DMS53 treated with DMSO at 0.1 percent for 48 hours (cell line): Measurements from ENCODE around the gene ZNF318.
"Not testable (repeated sequence)": the region's sequence is repeated elsewhere in the genome, so short reads cannot be mapped to it uniquely, and the experiment has no call there.

Experiments used
- DNase-seq: peaks from one replicate; lab custom pipeline; 2025; ENCODE audit not compliant: unreplicated experiment; lab: John Stamatoyannopoulos, UW

The ZNF318 gene, protein sequence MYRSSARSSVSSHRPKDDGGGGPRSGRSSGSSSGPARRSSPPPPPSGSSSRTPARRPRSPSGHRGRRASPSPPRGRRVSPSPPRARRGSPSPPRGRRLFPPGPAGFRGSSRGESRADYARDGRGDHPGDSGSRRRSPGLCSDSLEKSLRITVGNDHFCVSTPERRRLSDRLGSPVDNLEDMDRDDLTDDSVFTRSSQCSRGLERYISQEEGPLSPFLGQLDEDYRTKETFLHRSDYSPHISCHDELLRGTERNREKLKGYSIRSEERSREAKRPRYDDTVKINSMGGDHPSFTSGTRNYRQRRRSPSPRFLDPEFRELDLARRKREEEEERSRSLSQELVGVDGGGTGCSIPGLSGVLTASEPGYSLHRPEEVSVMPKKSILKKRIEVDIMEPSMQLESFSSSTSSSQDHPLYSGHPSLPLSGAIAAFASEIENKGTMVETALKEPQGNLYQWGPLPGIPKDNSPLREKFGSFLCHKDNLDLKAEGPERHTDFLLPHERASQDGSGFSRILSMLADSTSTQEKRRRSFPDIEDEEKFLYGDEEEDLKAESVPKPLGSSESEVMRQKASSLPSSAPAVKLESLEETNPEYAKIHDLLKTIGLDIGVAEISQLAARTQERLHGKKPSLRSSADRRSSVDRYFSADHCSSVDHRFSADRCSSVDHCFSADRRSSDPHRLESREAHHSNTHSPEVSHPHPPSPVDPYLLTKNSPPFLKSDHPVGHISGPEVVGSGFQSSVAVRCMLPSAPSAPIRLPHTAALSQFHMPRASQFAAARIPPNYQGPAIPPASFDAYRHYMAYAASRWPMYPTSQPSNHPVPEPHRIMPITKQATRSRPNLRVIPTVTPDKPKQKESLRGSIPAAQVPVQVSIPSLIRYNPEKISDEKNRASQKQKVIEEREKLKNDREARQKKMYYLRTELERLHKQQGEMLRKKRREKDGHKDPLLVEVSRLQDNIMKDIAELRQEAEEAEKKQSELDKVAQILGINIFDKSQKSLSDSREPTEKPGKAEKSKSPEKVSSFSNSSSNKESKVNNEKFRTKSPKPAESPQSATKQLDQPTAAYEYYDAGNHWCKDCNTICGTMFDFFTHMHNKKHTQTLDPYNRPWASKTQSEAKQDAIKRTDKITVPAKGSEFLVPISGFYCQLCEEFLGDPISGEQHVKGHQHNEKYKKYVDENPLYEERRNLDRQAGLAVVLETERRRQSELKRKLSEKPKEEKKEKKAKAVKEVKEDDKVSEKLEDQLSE (N-terminal part only)

DNA sequence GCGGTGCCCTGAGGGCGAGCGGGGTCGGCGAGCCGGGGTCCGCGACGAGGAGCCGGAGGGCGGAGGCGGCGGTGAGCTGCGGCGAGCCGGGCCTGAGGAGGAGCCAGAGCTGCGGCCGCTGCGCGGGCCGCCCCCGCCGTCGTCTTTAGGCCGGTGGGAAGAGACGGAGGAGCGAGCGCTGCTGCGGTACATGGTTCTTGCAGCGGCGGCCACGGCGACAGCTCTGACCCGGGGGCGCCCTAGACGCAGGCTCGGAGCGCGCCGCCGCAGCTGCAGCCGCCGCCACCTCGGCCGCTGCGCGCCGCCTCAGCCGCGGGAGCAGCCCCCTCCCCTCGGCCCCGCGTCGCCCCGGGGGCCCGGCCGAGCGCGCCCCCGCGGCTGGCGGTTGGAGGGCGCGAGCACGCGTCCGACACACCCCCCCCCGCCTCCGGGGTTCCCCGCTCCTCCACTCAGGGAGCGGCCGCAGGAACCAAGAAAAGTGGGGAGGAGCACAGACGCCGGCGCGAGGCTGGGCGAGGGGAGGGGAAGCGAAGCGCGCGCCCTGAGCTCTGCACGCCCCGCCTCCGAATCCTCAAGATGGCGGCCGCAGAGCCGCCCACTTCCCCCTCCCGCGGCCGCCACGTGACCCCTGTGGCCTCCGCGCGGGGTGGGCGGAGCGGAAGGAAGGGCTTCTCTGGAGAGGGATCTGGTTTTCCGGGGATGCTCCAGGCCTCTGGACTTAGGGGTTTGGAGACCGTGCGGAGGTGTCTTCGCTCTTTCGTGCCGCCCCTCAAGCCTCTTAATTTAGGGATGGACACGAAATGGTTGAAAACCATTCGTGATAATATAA, at the start of gene ZNF318:
ZNF318 (minus strand) TSS at position 474 of the 829 bp plus-strand sequence; CDS start at position 192, 282 bp downstream.
- DNase-seq = peak; percentile 94

DNA sequence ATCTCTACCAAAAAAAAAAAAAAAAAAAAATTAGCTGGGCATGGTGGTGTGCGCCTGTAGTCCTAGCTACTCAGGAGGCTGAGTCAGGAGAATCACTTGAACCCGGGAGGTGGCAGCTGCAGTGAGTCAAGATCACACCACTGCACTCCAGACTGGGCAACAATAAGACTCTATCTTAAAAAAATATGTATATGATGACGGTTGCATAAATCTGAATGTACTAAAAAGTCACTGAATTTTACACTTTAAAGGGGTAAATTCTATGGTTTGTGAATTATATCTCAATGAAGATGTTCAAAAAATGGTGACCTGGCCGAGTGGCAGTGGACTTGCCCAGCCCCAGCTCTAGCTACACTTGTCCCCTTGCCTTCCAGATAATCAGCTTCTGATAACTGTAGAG, 47.5 kb upstream of the ZNF318 start:
- no peak for DNase-seq

DNA sequence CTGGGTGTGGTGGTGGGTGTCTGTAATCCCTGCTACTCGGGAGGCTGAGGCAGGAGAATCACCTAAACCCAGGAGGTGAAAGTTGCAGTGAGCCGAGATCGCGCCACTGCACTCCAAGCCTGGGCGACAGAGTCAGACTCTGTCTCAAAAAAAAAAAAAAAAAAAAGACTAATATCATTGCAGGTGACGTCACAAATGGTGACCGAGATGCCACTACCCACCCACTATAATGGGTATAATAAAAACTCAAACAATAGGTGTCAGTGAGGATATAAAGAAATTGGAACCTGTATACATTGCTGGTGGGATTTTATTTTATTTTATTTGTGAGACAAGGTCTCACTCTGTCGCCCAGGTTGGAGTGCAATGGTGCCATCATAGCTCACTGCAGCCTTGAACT, 45.8 kb upstream of the ZNF318 start:
- not testable (repeated sequence) for DNase-seq

DNA sequence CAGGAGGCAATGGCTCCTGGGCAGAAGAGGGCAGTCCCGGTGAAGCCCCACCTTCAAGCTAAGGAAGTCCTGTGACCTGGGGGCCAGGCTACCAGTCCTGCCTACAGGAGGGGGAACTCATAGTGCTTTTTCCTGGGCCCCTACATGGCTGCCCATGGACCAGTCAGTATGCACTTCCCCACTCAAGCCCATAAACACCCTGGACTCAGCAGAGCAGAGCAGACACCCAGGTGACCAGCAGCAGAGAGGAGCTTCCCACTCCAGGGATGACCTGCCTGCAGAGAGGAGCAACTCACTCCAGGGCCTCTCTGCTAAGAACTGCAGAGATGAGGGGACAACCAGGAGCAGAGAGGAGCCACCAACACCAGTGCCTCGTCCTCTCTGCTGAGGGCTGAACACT, 43.6 kb upstream of the ZNF318 start:
- DNase-seq = no peak

DNA sequence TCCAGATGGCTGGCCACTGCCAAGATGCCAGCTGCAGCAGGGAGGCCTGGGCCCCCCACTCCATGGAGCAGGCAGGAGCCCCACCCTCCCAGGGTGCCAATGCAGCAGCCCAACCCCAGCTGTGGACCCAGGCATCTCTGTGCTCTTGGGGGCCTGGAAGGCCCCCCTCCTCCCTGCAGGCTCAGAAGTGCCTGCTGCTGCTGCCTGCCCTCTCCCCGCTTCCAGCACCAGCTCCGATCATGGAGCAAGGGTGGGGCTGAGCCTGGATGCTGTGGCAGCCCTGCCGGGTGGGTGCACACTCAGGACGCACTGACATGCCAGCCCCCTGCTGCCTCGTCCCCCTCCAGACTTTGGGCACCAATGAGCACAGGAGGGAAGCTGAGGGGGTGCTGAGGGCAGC, 43.1 kb upstream of the ZNF318 start:
- no peak for DNase-seq

DNA sequence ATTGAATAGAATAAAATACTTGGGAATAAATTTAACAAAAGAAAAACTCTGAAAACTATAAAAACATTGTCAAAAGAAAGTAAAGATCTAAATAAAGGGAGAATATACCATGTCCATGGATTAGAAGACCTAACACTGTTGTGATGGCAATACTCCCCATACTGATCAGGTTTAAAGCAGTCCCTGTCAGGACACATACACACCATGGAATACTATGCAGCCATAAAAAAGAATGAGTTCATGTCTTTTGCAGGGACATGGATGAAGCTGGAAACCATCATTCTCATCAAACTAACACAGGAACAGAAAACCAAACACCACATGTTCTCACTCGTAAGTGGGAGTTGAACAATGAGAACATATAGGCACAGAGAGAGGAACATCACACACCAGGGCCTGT, 41.3 kb upstream of the ZNF318 start:
- not testable (repeated sequence) for DNase-seq

DNA sequence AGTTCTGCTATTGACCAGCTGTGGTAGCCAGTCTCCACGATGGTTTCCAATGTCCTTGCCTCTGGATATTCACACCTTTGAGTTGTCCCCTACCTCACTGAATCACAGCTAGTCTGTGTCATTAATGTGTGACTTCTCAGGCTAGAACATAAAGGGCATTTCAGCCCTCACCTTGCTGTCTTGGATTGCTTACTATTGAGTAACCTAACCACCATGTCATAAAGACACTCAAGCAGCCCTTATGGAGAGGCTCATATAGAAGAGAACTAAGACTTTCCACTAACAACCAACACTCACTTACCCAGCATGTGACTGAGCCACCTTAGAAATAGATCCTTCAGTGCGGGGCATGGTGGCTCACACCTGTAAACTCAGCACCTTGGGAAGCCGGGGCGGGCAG, 38.8 kb upstream of the ZNF318 start:
- no peak for DNase-seq

DNA sequence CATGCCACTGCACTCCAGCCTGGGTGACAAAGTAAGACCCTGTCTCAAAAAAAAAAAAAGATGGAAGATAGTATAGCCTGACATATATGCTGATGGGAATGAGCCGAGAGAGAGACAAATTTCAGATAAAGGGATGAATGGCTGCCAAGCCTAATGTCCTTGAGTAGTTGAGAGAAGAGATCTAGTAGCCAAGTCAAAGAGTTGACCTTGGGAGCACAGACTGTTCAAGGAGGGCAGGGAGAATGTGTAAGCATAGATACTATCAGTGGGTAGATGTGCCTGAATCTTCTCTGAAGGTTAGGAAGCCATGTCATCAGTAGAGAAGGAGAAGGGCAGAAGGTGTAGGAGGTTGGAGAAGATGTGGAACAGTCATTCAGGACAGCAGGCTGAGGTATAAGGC, 37.8 kb upstream of the ZNF318 start:
- no peak for DNase-seq

DNA sequence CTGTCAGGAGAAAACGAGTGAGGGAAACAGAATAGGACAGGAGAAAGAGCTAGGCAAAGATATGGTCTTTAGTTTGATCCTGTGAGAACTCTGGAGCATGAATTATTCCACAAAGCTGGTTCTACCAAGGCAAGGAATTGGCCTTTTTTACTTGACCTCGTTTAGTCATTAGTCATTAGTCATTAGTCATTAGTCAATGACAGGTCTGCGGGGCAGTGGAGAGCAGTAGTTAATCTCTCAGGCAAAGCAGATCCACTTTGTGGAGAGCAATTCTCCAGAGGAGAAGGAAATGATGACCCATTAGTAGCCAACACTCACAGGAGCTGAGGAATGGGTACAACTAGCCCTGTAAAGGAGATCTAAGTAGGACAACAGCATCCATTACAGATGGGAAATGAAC, 35.9 kb upstream of the ZNF318 start:
- no peak for DNase-seq

DNA sequence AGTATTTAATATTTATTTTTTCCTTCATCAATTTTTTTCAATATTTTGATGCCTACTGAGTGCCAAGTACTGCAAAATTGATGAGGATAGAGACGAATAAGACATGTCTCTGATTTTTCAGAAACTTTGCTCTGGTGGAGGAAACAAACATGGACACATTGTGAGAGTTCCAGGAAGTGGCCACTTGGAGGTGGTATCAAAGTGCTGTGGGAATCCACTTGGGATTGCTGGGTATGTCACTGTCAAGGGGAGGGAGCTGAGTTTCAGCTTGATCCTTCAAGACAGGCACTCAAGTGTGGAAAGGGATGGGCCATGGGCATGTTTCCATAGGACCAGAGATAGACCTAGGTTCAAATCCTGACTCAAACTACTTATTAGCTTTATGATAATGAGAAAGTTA, 33.4 kb upstream of the ZNF318 start:
- no peak for DNase-seq

DNA sequence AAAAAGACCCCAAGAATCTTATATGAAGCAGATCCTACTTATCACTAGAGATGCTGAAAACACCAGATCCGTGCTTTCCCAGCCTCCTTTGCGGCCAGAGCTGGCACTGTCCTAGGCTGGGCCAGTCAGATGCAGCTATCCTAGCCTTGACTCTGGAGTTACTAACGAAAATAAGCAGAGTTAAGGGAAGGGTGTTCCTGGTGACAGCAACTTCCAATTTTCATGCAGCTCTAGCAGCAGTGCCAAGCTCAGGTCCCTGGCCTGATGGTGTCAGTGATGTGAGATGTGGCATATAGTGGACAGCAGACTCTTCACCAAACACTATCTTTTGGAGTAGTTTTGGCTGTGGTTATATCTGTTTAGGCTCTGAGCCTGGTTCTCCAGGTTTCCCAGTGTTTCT, 32.3 kb upstream of the ZNF318 start:
- no peak for DNase-seq

DNA sequence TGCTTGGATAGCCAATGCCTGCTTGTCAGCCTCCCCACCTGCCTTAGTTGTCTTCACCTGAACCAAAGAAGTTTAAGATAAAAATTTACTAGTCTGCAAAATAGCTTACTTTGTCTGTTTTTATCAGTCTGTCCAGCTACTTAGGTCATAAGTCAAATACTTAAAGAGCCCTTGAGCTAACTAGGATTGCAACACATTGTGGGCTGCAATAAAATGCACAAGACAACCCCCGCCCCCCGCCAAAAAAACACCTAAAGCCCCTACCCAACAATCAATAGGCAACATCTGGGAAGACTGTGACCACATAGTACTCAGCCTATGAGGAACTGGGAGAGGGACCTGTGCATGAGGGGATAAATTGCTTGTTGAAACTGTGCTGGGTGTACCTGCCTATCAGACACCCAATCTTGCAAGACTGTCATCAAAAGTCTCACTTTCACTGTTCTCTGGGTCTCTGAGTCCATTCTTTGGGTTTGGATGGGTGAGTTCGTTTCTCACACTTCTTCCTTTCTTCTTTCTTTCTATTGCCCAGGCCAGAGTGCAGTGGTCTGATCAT, 30.6 kb upstream of the ZNF318 start:
- no peak for DNase-seq

DNA sequence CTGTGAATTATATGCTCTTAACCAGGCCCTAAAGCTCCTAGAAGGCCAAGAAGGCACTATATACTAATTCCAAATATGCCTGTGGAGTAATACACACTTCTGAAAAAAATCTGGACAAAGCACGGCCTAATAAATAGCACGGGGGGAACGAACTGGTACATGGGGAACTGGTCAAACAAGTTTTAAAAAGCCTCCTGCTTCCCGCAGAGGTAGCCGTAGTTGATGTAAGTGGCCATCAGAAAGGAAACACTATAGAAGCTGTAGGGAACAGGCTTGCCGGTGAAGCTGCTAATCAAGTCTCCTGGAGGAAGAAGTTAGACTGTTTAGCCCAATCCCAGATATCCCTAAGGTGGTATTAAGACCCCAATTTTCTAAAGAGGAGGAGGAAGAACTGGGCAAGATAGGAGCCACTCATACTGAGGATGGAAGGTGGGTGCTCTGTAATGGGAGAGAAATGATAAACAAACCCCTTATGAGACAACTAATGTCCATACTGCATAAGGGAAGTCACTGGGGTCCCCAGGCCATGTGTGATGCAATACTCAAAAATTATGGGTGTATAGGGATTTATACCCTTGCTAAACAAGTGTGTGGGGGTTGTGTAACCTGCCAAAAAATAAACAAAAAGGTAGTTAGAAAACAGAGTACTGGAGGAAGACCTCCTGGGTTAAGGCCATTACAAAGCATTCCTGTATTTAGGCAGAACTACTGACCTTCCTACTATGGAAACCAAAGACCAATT, 27.1 kb upstream of the ZNF318 start:
- peak; percentile 89 for DNase-seq

DNA sequence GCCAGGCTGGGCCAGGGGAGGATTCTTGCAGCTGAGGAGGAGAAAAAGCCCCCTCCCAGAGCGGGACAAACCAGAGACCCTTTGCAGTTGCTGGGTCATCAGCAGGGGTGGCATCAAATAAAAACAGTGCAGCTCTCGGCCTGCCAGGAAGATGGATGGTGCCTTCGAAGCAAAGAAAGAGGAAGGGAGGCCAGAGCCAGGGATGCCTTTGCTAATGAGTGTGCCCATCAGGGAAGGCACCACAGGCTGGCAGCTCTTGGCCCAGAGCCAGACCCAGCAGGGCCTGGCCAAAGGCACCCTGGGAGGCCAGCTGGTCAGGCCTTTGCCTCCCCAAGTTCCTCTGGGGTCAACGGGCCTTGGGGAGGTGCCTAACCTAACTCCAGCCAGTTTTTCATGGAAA, 26.3 kb upstream of the ZNF318 start:
- DNase-seq = no peak

DNA sequence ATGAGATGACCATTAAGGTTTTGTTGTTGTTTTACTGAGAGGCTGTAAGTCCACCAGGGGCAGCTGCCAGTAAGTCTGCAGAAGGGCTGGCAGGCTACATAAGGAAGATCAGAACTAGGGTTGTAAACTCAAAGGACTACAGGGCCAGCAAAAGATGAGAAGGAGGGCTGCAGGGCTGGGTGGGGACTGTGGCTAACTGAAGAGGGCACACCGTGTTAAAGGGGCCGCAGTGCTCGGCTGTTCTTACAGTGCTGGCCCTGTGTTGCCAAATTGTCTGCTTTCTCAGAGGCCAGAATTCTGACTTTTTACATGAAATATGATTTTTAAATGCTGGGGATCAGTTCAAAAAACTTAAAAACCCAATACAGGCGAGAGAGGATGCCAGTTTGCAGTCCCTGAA, 25.5 kb upstream of the ZNF318 start:
- DNase-seq = no peak

DNA sequence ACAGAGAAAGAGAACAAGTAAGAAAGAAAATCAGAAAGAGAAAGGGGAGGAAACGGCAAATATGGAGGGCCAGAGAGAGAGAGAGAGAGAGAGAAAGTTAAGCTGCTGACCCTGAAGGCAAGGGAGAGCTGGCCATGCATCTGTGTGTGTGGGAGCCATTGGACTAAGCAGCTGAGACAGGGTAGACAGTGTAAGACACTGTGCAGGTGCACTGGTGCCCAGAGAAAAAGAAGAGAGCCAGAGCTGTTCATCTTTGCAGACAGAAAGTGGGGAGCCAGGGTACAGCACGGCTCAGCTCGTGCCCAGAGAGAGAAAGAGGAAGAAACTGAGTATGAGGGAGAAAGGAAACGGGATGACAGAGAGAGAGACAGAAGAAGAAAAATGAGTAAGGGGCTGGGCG, 24.2 kb upstream of the ZNF318 start:
- DNase-seq = no peak

DNA sequence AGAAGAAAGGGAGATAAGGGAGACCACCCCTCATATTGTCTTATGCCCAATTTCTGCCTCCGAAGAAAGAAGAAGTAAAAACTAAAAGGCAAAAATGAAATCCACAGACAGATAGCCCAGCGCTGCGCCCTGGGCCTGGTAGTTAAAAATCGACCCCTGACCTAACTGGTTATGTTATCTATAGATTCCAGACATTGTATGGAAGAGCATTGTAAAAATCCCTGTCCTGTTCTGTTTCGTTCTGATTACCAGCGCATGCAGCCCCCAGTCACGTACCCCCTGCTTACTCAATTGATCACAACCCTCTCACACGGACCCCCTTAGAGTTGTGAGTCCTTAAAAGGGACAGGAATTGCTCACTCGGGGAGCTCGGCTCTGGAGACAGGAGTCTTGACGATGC, 23.7 kb upstream of the ZNF318 start:
- DNase-seq = not testable (repeated sequence)

DNA sequence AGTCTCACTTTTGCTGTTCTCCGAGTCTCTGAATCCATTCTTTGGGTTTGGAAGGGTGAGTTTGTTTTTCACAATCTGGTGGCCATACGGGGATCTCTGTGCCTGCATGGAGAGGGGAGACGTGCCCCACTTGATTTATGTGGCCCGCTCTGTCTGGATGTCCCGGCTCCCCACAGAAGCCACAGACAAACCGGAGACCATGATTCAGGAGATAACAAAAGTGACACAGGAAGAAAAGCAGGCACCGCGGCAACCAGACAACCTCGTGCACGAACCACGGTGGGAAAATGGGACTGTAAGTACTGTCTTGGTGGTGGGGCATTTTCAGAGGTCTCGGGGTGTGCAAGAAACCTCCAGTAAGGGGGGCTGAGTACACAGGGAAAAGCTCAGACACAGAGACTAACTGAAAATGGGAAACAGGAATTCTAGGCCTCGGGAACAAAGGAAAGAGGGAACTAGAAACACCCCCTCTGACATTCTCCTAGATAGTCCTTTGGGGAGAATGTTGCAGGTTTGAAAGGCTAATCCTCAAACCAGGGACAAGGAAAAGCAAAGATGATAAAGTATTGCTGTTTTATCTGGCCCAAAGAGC, 22.1 kb upstream of the ZNF318 start:
- DNase-seq = no peak

DNA sequence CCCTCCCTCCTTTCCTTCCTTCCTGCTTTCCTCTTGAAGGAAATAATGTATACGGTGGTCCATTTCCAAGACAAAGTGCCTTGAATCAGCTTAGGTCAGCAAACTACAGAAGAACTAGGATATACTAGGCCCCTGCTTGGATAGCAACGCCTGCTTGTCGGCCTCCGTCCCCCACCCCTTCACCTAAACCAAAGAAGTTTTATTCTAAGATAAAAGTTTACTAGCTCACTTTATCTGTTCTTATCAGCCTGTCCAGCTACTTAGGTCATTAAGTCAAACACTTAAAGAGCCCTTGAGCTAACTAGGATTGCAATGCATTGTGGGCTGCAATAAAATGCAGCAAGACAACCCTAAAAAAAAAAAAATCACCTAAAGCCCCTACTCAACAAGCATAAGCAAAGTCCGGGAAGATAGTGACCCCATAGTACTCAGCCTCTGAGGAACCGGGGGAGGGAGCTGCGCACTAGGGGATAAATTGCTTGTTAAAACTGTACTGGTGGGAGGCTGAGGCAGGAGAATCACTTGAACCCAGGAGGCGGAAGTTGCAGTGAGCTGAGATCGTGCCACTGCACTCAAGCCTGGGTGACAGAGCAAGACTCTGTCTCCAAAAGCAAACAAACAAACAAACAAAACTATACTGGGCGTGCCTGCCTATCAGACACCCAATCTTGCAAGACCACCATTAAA, 21.4 kb upstream of the ZNF318 start:
- not testable (repeated sequence) for DNase-seq
